Upper lobe of left lung (tissue), 6 donors: ENCODE results near the gene GLUD1. TPM values are rescaled to one million over a fixed set of nuclear protein-coding genes. Genes with fewer than 3 reads are reported as not detected.
A peak's percentile ranks its signal among the peaks of the same experiment; 100 is the strongest.
"Not testable (repeated sequence)": the region's sequence is repeated elsewhere in the genome, so short reads cannot be mapped to it uniquely, and the experiment has no call there.

ENCODE experiments used
- ATAC-seq, 2 donors: fragments of 200-7000 bp; cut with Tn5 transposase; one replicate each; pipeline ENCODE4 v1.9.1; 2022; ENCODE audit warnings: mild to moderate bottlenecking in 2 of 2, moderate library complexity in 2 of 2; ENCODE audit not compliant: low FRiP score in 2 of 2
- DNase-seq, 2 donors: peaks; one replicate each; pipeline ENCODE4 v3.0.0-alpha.2; 2019 to 2020
- H3K27ac ChIP-seq, 4 donors: fragments of 200-600 bp; sonication (generic); one replicate each; pipeline ENCODE4 v1.5.1; 2016 to 2019
- H3K27me3 ChIP-seq, 4 donors: fragments of 200-600 bp; sonication (generic); one replicate each; pipeline ENCODE4 v1.5.1; 2017 to 2019
- H3K36me3 ChIP-seq, 4 donors: fragments of 200-600 bp; sonication (generic); one replicate each; pipeline ENCODE4 v1.5.1; 2016 to 2019
- H3K4me1 ChIP-seq, 4 donors: fragments of 200-600 bp; sonication (generic); one replicate each; pipeline ENCODE4 v1.5.1; 2018 to 2019
- H3K4me3 ChIP-seq, 4 donors: fragments of 200-600 bp; sonication (generic); one replicate each; pipeline ENCODE4 v1.5.1; 2017 to 2019; ENCODE audit warnings: mild to moderate bottlenecking in 2 of 4, moderate library complexity in 1 of 4
- H3K9me3 ChIP-seq, 4 donors: fragments of 200-600 bp; sonication (generic); one replicate each; pipeline ENCODE4 v1.5.1; 2018 to 2019
- CTCF ChIP-seq, 6 experiments: fragments of 450-650 bp in 4 of 6; fragments of 200-600 bp in 2 of 6; sonication (generic) in 2 of 6; IDR thresholded peaks; one replicate each; pipeline ENCODE4 v1.5.1; 2016 to 2019; ENCODE audit warnings: antibody characterized with exemption in 6 of 6
- EP300 ChIP-seq, 4 donors: sonication (generic); formaldehyde crosslinking; IDR thresholded peaks; one replicate each; pipeline ENCODE4 v1.5.1; 2017; ENCODE audit warnings: antibody characterized with exemption in 4 of 4, control low read depth in 2 of 4
- POLR2A ChIP-seq, 4 donors: fragments of 450-650 bp; IDR thresholded peaks; one replicate each; pipeline ENCODE4 v1.5.1; 2016 to 2017; ENCODE audit warnings: antibody characterized with exemption in 4 of 4, mild to moderate bottlenecking in 2 of 4
- POLR2AphosphoS5 ChIP-seq, 2 donors: sonication (generic); formaldehyde crosslinking; IDR thresholded peaks; one replicate each; pipeline ENCODE4 v1.5.1; 2017; ENCODE audit warnings: antibody characterized with exemption in 2 of 2
- WGBS, 2 donors: methylation state at CpG; one replicate each; pipeline ENCODE4 v1.1.5; 2017 to 2018; 5-methylcytosine and 5-hydroxymethylcytosine counted together
- total RNA-seq, 6 donors: library from RNA; depleted of rRNA in 4 of 6; stranded (reverse); fragments of >200 nt in 4 of 6; gene quantifications; one replicate each; pipeline versions ENCODE4 v1.1.0 to v1.2.1, GENCODE V29; 2016 to 2021
- donor health status: DM: no; HTN: no; CAD: no; lungs with moderate emphysema.
- donor health status: DM: no; HTN: yes; CAD: no; lungs with severe emphysema.

Gene GLUD1
- total RNA-seq, 6 donors from 2014 or later: 66.0 to 144 (median 116) TPM

GRCh38 chr10:87030912-87031635 lies 63.6 kb downstream of the GLUD1 start:
- no peaks in the 10 kb centered on the region for H3K4me1 ChIP-seq
- no peak for ATAC-seq
- TF ChIP-seq CTCF (IDR thresholded peaks at IDR 0.05) (no peak), POLR2A (IDR thresholded peaks at IDR 0.05) (no peak), POLR2AphosphoS5 (IDR thresholded peaks at IDR 0.05) (no peak), EP300 (IDR thresholded peaks at IDR 0.05) (no peak)
- H3K4me3 ChIP-seq: no peak overlapping the region
- peak in 1 of 2 donors; percentile 74 for DNase-seq
- H3K27ac ChIP-seq: no peak overlapping the region
- H3K9me3 ChIP-seq: no peaks in the 10 kb centered on the region
- WGBS, 2 donors: 92 to 98% methylated on average over 7 to 27 of the region's 28 CpGs
- H3K36me3 ChIP-seq: no peaks in the 10 kb centered on the region
- H3K27me3 ChIP-seq: no peaks in the 10 kb centered on the region

GRCh38 chr10:87030419-87030818 lies 64.2 kb downstream of the GLUD1 start:
- not testable (repeated sequence) for H3K27me3 ChIP-seq, H3K4me1 ChIP-seq, H3K4me3 ChIP-seq, H3K9me3 ChIP-seq, DNase-seq, ATAC-seq, H3K36me3 ChIP-seq, H3K27ac ChIP-seq
- WGBS, 2 donors: 74 to 83% methylated on average over 1 of the region's 1 CpG

DNA sequence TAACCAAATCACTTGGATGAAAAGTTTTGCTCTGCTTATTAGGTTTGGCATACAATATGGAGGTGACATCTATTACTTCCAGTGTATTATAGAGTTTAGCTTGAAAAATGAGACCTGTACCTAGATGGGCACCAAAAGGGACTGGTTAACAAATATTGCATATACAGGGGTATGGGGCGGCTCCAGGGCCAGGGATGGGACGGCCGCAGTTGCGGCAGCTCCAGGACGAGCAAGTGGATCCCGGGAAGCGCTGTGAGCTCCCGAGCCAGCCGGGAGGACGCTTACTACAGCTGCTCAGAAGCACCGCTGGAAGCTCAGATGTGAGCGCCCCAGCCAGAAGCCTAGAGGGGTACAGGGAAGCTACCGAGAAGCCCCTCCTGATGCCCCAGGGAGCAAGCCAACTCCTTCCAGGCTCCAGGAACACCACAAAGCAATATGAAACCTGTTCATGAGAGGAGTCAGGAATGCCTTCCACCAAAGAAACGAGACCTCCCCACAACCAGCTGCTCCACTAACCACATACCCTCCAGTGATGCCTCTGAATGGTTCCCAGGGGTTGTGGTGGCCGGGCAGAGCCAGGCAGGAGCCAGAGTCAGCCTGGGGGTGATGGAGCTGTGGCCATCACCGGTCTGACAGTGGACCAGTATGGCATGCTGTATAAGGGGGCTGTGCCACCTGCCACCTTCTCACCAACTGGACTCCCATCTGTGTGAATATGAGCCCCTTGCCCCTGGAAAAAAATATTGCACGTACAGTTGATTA lies 67.7 kb downstream of the GLUD1 start:
- H3K9me3 ChIP-seq, H3K4me3 ChIP-seq, ATAC-seq, H3K27me3 ChIP-seq, H3K27ac ChIP-seq, H3K36me3 ChIP-seq, H3K4me1 ChIP-seq: not testable (repeated sequence)
- 86 to 89% methylated on average over 13 to 15 of the region's 17 CpGs for WGBS, 2 donors
- peak in 1 of 2 donors; percentile 57 for DNase-seq

- ATAC-seq, H3K27ac ChIP-seq, H3K4me1 ChIP-seq, H3K9me3 ChIP-seq, H3K36me3 ChIP-seq, DNase-seq, H3K4me3 ChIP-seq, H3K27me3 ChIP-seq: not testable (repeated sequence)
- 58 to 74% methylated on average over 4 to 5 of the region's 5 CpGs for WGBS, 2 donors
These were observed 69.2 kb downstream of the GLUD1 start for GRCh38 chr10:87025285-87025958.

DNA sequence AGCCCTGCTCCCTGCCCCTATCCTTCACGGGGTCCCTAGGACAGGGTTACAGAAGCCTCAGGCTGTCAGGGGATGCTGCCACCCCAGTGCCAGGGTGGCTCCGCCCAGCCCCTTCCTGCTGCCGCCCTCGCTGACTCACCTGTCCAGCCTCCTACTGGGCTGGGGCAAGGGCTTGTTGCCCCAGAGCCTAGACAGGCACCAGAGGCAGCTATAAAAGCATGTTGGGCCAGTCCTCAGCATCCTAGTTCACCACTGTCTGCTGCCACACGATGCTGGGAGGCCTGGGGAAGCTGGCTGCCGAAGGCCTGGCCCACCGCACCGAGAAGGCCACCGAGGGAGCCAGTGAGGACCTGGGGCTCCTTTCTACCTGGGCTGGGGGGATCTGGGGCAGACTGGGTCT lies 74.6 kb downstream of the GLUD1 start, which contains the start of gene FAM25A:
FAM25A (plus strand) TSS at position 239 of the 400 bp plus-strand sequence; CDS start at position 270, 31 bp downstream.
- not testable (repeated sequence) for H3K9me3 ChIP-seq, ATAC-seq, H3K4me3 ChIP-seq, H3K27me3 ChIP-seq, H3K36me3 ChIP-seq, H3K4me1 ChIP-seq, H3K27ac ChIP-seq
- peak in 1 of 2 donors; percentile 55 for DNase-seq
- 96% methylated on average over 9 of the region's 9 CpGs; no CpG with 5 or more reads in 1 of the 2 donors for WGBS, 2 donors

- H3K4me3 ChIP-seq, ATAC-seq, DNase-seq, H3K9me3 ChIP-seq, H3K27ac ChIP-seq, H3K36me3 ChIP-seq, H3K4me1 ChIP-seq, H3K27me3 ChIP-seq: not testable (repeated sequence)
- WGBS, 2 donors: 86% methylated on average over 1 of the region's 1 CpG; no CpG with 5 or more reads in 1 of the 2 donors
These were observed 75.1 kb downstream of the GLUD1 start for GRCh38 chr10:87019504-87019903.

DNA sequence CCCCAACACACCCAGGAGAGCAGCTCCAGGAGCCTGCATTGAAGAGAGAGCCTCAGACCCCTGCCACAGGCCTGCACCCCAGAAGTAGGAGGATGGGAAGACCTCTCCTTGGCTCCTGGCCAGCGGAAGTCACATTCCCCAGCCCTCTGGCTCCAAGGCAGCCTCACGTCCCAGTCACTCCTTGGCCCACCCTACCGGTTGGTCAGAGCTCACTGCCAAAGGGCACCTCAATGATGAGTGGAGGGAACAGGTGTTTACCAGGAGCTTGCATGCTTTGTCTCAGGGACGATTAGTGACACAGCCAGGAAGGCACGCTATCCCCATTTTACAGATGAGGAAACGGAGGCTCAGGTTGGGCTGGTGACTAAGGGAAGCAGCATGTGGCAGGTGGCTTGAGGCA lies 75.6 kb downstream of the GLUD1 start:
- H3K27ac ChIP-seq, ATAC-seq: not testable (repeated sequence)
- 67 to 83% methylated on average over 1 to 5 of the region's 6 CpGs for WGBS, 2 donors

GRCh38 chr10:87018127-87018526 lies 76.5 kb downstream of the GLUD1 start:
- not testable (repeated sequence) for H3K4me1 ChIP-seq, H3K9me3 ChIP-seq
- WGBS, 2 donors: 78 to 90% methylated on average over 6 of the region's 6 CpGs

More for the DNA sequence above, 75.6 kb downstream of the GLUD1 start:
- not testable (repeated sequence) for H3K4me1 ChIP-seq, H3K27me3 ChIP-seq, H3K4me3 ChIP-seq, DNase-seq, H3K36me3 ChIP-seq, H3K9me3 ChIP-seq

DNA sequence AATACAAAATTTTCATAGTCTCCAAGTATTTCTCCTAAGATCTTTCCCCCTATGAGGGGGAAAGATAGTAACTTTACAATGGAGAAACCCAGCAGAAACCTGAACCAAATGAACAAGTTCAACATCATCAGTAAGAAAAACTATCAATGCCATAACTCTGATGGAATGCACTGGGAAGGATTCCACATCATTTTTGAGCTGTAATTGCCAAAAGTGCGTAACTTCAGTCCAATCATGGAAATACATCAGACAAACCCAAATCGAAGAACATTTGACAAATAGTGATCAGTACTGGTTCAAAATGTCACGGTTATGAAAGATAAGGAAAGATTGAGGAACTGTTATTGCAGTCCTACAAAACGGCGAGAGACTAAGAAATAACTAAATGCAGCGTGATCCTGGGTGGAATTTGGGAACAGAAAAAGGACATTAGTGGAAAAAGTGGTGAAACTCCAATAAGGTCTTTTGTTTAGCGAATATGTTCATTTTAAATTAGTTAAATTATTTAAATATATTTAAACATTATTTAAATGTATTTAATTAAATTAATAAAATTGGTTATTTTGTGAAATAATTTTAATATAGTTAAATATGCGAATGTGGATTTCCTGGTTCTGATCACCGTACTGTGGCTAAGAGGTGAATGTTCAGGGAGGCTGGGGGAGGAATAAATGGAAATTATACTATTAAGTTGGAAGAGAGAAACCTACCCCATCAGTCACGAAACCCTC lies 79.5 kb downstream of the GLUD1 start:
- ATAC-seq, H3K4me1 ChIP-seq, H3K9me3 ChIP-seq, DNase-seq, H3K27ac ChIP-seq, H3K36me3 ChIP-seq, H3K4me3 ChIP-seq, H3K27me3 ChIP-seq: not testable (repeated sequence)
- WGBS, 2 donors: 76 to 80% methylated on average over 10 of the region's 10 CpGs

More at GRCh38 chr10:87018127-87018526, 76.5 kb downstream of the GLUD1 start:
- not testable (repeated sequence) for H3K36me3 ChIP-seq, H3K27ac ChIP-seq, DNase-seq, H3K27me3 ChIP-seq, ATAC-seq, H3K4me3 ChIP-seq

DNA sequence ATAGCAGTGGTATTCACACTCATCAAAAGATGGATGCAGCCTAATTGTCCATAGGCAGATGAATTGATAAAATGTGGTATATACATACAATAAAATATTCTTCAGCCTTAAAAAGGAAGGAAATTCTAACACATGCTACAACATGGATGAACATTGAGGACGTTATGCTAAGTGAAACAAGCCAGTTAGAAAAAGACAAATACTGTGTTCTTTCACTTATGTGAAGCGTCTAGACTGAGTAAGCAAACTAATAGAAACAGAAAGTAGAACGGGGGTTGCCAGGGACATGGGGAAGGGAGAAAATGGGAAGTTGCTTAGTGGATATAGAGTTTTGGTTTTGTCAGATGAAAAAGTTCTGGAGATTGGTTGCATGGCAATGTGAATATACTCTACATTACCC lies 81.1 kb downstream of the GLUD1 start:
- WGBS, 2 donors: 23 to 24% methylated on average over 3 of the region's 3 CpGs
- H3K27ac ChIP-seq, H3K27me3 ChIP-seq, H3K4me1 ChIP-seq, H3K9me3 ChIP-seq, ATAC-seq, H3K4me3 ChIP-seq, H3K36me3 ChIP-seq, DNase-seq: not testable (repeated sequence)
